Testis (tissue), 3 donors: ENCODE data around the gene TCN1. TPM values are rescaled to one million over a fixed set of nuclear protein-coding genes. Genes with fewer than 3 reads are reported as not detected.

ENCODE experiments used
- DNase-seq: peaks from one replicate; pipeline ENCODE4 v3.0.0-alpha.2; 2019
- H3K27ac ChIP-seq, 2 donors: fragments of 200-600 bp; sonication (generic); one replicate each; pipeline ENCODE4 v1.5.1; 2019
- H3K27me3 ChIP-seq: fragments of 200-600 bp; sonication (generic); one replicate; pipeline ENCODE4 v1.5.1; 2019
- H3K36me3 ChIP-seq: fragments of 200-600 bp; sonication (generic); one replicate; pipeline ENCODE4 v1.5.1; 2017; ENCODE audit warnings: low read depth; ENCODE audit errors: missing control alignments
- H3K4me1 ChIP-seq: fragments of 200-600 bp; sonication (generic); one replicate; pipeline ENCODE4 v1.5.1; 2019
- H3K4me3 ChIP-seq, 2 donors: fragments of 200-600 bp; sonication (generic); one replicate each; pipeline ENCODE4 v1.5.1; 2017 to 2019
- H3K9me3 ChIP-seq: fragments of 200-600 bp; sonication (generic); one replicate; pipeline ENCODE4 v1.5.1; 2017
- CTCF ChIP-seq, 3 experiments: fragments of 450-650 bp in 2 of 3; fragments of 200-600 bp in 1 of 3; sonication (generic) in 1 of 3; IDR thresholded peaks; one replicate each; pipeline ENCODE4 v1.5.1; 2016 to 2019; ENCODE audit warnings: antibody characterized with exemption in 3 of 3, mild to moderate bottlenecking in 2 of 3, moderate library complexity in 1 of 3
- POLR2A ChIP-seq: fragments of 450-650 bp; IDR thresholded peaks from one replicate; pipeline ENCODE4 v1.6.1; 2017; ENCODE audit warnings: antibody characterized with exemption, mild to moderate bottlenecking, moderate library complexity
- WGBS, 2 donors: methylation state at CpG; one replicate each; pipeline ENCODE4 v1.1.5; 2018; 5-methylcytosine and 5-hydroxymethylcytosine counted together
- intact Hi-C: fragments of 100-400 bp; cut with DNase I; formaldehyde crosslinking; loops from one replicate; pipeline ENCODE4 v1.15.1; 2023; ENCODE audit warnings: low total_unique reads
- polyA plus RNA-seq: library from polyadenylated mRNA; stranded (reverse); fragments of 350-450 nt; fragmentation: Illumina TruSeq; extraction: RNeasy Lipid Tissue Mini Kit (QIAGEN cat#74804); gene quantifications from one replicate; pipeline ENCODE4 v1.2.3, GENCODE V29; 2014; ENCODE audit warnings: low read depth, low replicate concordance; ENCODE audit not compliant: insufficient read depth
- total RNA-seq, 2 donors: library from RNA; depleted of rRNA; stranded (reverse); fragments of >200 nt; gene quantifications; one replicate each; pipeline ENCODE4 v1.2.3, GENCODE V29; 2016

TCN1 gene
- total and polyA plus RNA-seq, 3 donors from 2014 or later, result 1.1 to 4.3 (median 1.6) TPM

DNA sequence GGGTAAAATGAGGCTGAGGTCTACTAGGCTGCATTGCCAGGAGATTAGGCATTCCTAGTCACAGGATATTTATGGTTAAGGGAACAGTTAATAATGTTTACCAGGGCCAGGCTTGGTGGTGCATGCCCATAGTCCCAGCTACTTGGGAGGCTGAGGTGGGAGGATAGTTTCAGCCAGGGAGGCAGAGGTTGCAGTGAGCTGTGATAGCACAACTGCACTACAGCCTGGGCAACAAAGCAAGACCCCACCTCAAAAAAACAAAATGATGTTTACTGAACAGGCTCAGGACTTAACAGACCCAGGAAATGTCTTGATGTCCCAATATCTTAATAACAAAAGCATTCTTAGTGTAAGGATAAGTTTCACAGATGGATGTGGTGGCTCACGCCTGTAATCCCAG is 52.9 kb downstream of the TCN1 start:
- Histone ChIP-seq H3K36me3 (no peaks in the 10 kb centered on the region), H3K4me1 (peaks cover 4% of the 10 kb centered on the region), H3K4me3 (peak overlapping the region in 1 of 2 donors; percentile 15), H3K27ac (no peak overlapping the region), H3K27me3 (no peaks in the 10 kb centered on the region), H3K9me3 (no peaks in the 10 kb centered on the region)
- intact Hi-C loops, result no loop called here
- no peak for TF ChIP-seq POLR2A
- TF ChIP-seq CTCF (IDR thresholded peaks at IDR 0.05), result no peak
- 84 to 100% methylated on average over 1 of the region's 1 CpG for WGBS, 2 donors
- no peak for DNase-seq

DNA sequence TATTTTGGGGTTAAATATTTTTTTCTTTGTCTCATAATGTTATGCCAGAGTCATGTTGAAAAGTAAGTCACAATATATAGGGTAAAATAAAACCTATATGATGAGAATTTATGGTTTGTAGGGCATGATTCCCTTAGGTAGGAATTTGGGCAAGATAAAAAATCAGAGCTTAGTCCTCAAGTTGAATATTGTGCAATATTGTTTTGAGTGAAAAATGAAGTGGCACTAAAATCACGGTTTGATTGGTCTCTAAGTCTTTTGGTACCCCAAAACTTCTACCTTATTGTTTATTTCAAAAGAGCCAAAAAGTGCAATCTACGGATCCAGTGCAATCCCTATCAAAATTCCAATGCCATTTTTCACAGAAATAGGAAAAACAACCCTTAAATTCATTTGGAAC is 54.1 kb downstream of the TCN1 start:
- DNase-seq, result no peak
- intact Hi-C loops, result no loop called here
- WGBS, 2 donors, result 63 to 72% methylated on average over 2 of the region's 2 CpGs
- Histone ChIP-seq H3K9me3 (no peaks in the 10 kb centered on the region), H3K4me3 (peak overlapping the region in 1 of 2 donors; percentile 15), H3K27me3 (no peaks in the 10 kb centered on the region), H3K36me3 (no peaks in the 10 kb centered on the region), H3K27ac (no peak overlapping the region), H3K4me1 (peaks cover 4% of the 10 kb centered on the region)
- TF ChIP-seq POLR2A, result no peak
- no peak for TF ChIP-seq CTCF (IDR thresholded peaks at IDR 0.05)

- DNase-seq, result no peak
- H3K4me3 ChIP-seq, result peak overlapping the region; percentile 84 to 92
- H3K9me3 ChIP-seq, result no peaks in the 10 kb centered on the region
- intact Hi-C loops, result no loop called here
- H3K4me1 ChIP-seq, result peaks cover 4% of the 10 kb centered on the region
- WGBS, 2 donors, result 1 to 6% methylated on average over 8 of the region's 8 CpGs
- H3K27ac ChIP-seq, result peak overlapping the region; percentile 85 to 88
- TF ChIP-seq CTCF (IDR thresholded peaks at IDR 0.05) (no peak), POLR2A (no peak)
- no peaks in the 10 kb centered on the region for H3K27me3 ChIP-seq
- H3K36me3 ChIP-seq, result no peaks in the 10 kb centered on the region
Observed at GRCh38 chr11:59810911-59811259, 55.4 kb downstream of the TCN1 start.

DNA sequence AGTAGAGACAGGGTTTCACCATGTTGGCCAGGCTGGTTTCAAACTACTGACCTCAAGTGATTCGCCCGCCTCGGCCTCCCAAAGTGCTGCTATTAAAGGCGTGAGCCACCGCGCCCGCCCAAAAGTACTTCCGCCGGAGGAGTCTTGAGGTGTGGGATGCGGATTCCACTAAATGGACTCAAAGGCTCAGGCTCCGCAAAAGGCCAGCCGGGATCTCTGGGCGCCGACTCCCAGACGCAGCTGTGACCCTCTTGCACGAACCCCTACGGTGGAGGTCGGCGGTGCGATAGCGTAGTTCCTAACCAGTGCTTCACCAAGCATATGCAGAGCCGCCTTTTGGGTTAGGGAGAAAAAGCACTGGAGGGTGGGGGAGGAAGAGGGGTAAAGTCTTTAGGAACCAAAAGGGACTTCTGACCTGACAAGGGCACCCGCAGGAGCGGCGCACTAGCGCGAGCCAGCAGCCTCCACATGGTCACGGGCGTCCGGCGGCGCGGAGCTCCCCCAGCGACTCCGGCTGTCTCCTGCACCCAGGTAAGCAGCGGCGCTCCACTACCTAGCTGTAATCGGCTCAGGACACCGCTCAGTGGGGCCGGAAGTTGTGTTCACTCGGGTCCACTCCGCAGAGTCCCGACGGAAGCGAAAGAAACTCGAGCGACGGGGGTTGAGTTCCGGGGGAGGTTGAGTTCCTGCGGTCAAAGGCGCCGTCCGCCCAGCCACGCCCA is 55.9 kb downstream of the TCN1 start, which contains the start of gene MRPL16:
TSS of gene MRPL16 (minus strand) at position 590 of the 722 bp plus-strand sequence. CDS start at position 470, 120 bp downstream.
- no peaks in the 10 kb centered on the region for H3K36me3 ChIP-seq
- WGBS, 2 donors, result 1% methylated on average over 25 to 54 of the region's 54 CpGs

More for the DNA sequence above, 55.9 kb downstream of the TCN1 start, which contains the start of gene MRPL16:
- Histone ChIP-seq H3K27me3 (no peaks in the 10 kb centered on the region), H3K9me3 (no peaks in the 10 kb centered on the region), H3K4me3 (peak within 1 kb of the TSS; percentile 84 to 92), H3K4me1 (peaks cover 4% of the 10 kb centered on the region), H3K27ac (peak within 1 kb of the TSS; percentile 85 to 88)
- intact Hi-C loops, result no loop called here
- TF ChIP-seq POLR2A (no peak), CTCF (IDR thresholded peaks at IDR 0.05) (no peak)
- DNase-seq, result peak; percentile 91
